ENCODE measurements around the gene C1S. TPM values are rescaled to one million over a fixed set of nuclear protein-coding genes. Genes with fewer than 3 reads are reported as not detected.
"Not testable (repeated sequence)": the region's sequence is repeated elsewhere in the genome, so short reads cannot be mapped to it uniquely, and the experiment has no call there.

Gene C1S
- 2.0 TPM for polyA plus RNA-seq (2013)

GRCh38 chr12:7060353-7060954 lies at the start of gene C1S:
C1S (plus strand) TSS chr12:7060718; CDS start chr12:7061913, 1,195 bp downstream.
- H3K27ac ChIP-seq (ENCODE audit: insufficient read depth in 1 of 2, low read depth in 1 of 2, low read length in 2 of 2, poor library complexity in 1 of 2, severe bottlenecking in 2 of 2): no peak within 1 kb of the TSS
- 66% methylated on average over 8 of the region's 10 CpGs for WGBS (ENCODE audit: insufficient coverage)
- H3K4me3 ChIP-seq (ENCODE audit: control insufficient read depth in 1 of 7, extremely low read depth in 1 of 7, insufficient read depth in 4 of 7, low read depth in 2 of 7, low read length in 6 of 7): no peak within 1 kb of the TSS
- H3K36me3 ChIP-seq (ENCODE audit: control insufficient read depth in 4 of 4, insufficient read depth in 4 of 4, low read length in 3 of 4): no peaks in the 10 kb centered on the region
- peak in 2 of 3 donors; percentile 34 to 43 for DNase-seq
- peaks cover 0 to 2% (median 0%) of the 10 kb centered on the region in 5 experiments for H3K9me3 ChIP-seq (ENCODE audit: control extremely low read depth in 1 of 5, control insufficient read depth in 4 of 5, insufficient read depth in 2 of 5, low read depth in 1 of 5, low read length in 4 of 5)
- ChIA-PET CTCF (interaction anchor here (0.9 to 6.3 kb wide), 9 partner anchors 7 to 52 kb away, joined by 3 to 47 read pairs (median 4); no protein-coding TSS in a partner anchor), POLR2A (no interaction called here)
- no peaks in the 10 kb centered on the region for H3K27me3 ChIP-seq (replicated peaks in 2 of 5; ENCODE audit: control insufficient read depth in 4 of 5, insufficient read depth in 5 of 5, low read length in 4 of 5)
- peaks cover 0 to 20% (median 6%) of the 10 kb centered on the region in 4 experiments for H3K4me1 ChIP-seq (ENCODE audit: control extremely low read depth in 1 of 4, control insufficient read depth in 4 of 4, insufficient read depth in 4 of 4, low read length in 3 of 4)

GRCh38 chr12:7011398-7011797 lies 49.1 kb upstream of the C1S start:
- WGBS (ENCODE audit: insufficient coverage): 100% methylated on average over 1 of the region's 4 CpGs
- H3K9me3 ChIP-seq (ENCODE audit: control extremely low read depth in 1 of 5, control insufficient read depth in 4 of 5, insufficient read depth in 2 of 5, low read depth in 1 of 5, low read length in 4 of 5); H3K4me3 ChIP-seq (ENCODE audit: control insufficient read depth in 1 of 7, extremely low read depth in 1 of 7, insufficient read depth in 4 of 7, low read depth in 2 of 7, low read length in 6 of 7); H3K27ac ChIP-seq (ENCODE audit: insufficient read depth in 1 of 2, low read depth in 1 of 2, low read length in 2 of 2, poor library complexity in 1 of 2, severe bottlenecking in 2 of 2); DNase-seq; H3K27me3 ChIP-seq (replicated peaks in 2 of 5; ENCODE audit: control insufficient read depth in 4 of 5, insufficient read depth in 5 of 5, low read length in 4 of 5); POLR2A ChIA-PET: not testable (repeated sequence)
- CTCF ChIA-PET: interaction anchor here (1.0 to 1.9 kb wide), 3 partner anchors 31 to 82 kb away, joined by 3 to 6 read pairs (median 5); no protein-coding TSS in a partner anchor
- peaks cover 6 to 11% (median 9%) of the 10 kb centered on the region in 4 experiments for H3K4me1 ChIP-seq (ENCODE audit: control extremely low read depth in 1 of 4, control insufficient read depth in 4 of 4, insufficient read depth in 4 of 4, low read length in 3 of 4)
- peaks cover 2 to 26% (median 21%) of the 10 kb centered on the region in 4 experiments for H3K36me3 ChIP-seq (ENCODE audit: control insufficient read depth in 4 of 4, insufficient read depth in 4 of 4, low read length in 3 of 4)

DNA sequence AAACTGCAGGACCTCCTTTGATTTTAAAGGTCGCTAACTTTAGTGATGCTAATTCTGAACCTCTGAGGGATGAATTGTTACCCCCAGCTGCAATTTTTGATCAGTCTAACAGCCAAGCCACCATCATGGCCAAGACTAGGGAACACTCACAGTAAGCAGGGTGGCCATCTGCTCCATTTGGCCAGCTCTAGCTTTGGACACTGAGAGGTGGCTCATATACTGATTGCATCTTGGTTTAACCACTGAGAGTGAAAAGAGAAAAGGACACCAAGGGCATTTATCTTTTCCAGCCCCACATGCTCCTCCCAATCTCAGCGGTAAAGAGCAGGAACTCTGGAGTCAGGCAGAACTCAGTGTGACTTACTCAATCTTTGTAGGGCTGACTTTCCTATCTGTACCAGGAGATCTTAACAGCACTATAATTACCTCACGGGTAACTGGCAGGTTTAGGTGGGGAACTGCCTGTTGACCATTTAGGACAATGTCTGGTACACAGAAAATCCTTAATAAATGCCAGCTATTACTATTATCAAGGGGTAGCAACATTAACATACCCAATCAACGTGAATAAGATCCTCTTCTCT lies 48.4 kb upstream of the C1S start:
- H3K4me3 ChIP-seq (ENCODE audit: control insufficient read depth in 1 of 7, extremely low read depth in 1 of 7, insufficient read depth in 4 of 7, low read depth in 2 of 7, low read length in 6 of 7): no peak overlapping the region
- peaks cover 11 to 18% (median 15%) of the 10 kb centered on the region in 4 experiments for H3K4me1 ChIP-seq (ENCODE audit: control extremely low read depth in 1 of 4, control insufficient read depth in 4 of 4, insufficient read depth in 4 of 4, low read length in 3 of 4)
- no peaks in the 10 kb centered on the region for H3K9me3 ChIP-seq (ENCODE audit: control extremely low read depth in 1 of 5, control insufficient read depth in 4 of 5, insufficient read depth in 2 of 5, low read depth in 1 of 5, low read length in 4 of 5)
- no peak overlapping the region for H3K27ac ChIP-seq (ENCODE audit: insufficient read depth in 1 of 2, low read depth in 1 of 2, low read length in 2 of 2, poor library complexity in 1 of 2, severe bottlenecking in 2 of 2)
- peaks cover 2 to 26% (median 19%) of the 10 kb centered on the region in 4 experiments for H3K36me3 ChIP-seq (ENCODE audit: control insufficient read depth in 4 of 4, insufficient read depth in 4 of 4, low read length in 3 of 4)
- DNase-seq: no peak
- CTCF ChIA-PET: interaction anchor here (1.0 to 2.7 kb wide), 6 partner anchors 10 to 81 kb away, joined by 3 to 9 read pairs (median 4); no protein-coding TSS in a partner anchor
- H3K27me3 ChIP-seq (replicated peaks in 2 of 5; ENCODE audit: control insufficient read depth in 4 of 5, insufficient read depth in 5 of 5, low read length in 4 of 5): no peaks in the 10 kb centered on the region
- 100% methylated on average over 4 of the region's 4 CpGs for WGBS (ENCODE audit: insufficient coverage)
- POLR2A ChIA-PET: interaction anchor here (0.6 kb wide), 1 partner anchor 28 kb away, joined by 5 read pairs; no protein-coding TSS in a partner anchor

DNA sequence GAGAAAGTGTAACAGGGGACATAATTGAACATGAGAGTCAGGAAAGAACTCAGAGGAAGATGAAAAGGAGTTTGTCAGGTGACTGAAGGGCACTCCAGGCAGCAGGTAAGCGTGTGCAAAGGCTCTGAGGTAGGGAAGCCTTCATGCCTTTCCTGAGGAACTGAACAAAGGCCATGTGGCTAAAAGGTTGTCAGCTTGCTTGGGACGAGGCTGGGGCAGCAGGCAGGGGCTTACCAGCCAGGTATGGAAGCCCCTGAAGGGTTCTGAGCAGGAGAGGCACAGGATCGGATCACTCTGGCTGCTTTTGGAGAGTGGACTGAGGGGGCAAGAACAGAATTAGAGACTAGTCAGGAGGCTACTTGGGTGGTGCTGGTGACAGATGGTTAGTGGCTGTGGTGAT lies 47.4 kb upstream of the C1S start:
- no peak for DNase-seq
- WGBS (ENCODE audit: insufficient coverage): 100% methylated on average over 3 of the region's 3 CpGs
- Histone ChIP-seq H3K27ac (ENCODE audit: insufficient read depth in 1 of 2, low read depth in 1 of 2, low read length in 2 of 2, poor library complexity in 1 of 2, severe bottlenecking in 2 of 2) (no peak overlapping the region), H3K27me3 (replicated peaks in 2 of 5; ENCODE audit: control insufficient read depth in 4 of 5, insufficient read depth in 5 of 5, low read length in 4 of 5) (no peaks in the 10 kb centered on the region), H3K4me1 (ENCODE audit: control extremely low read depth in 1 of 4, control insufficient read depth in 4 of 4, insufficient read depth in 4 of 4, low read length in 3 of 4) (peaks cover 14 to 21% (median 18%) of the 10 kb centered on the region in 4 experiments), H3K36me3 (ENCODE audit: control insufficient read depth in 4 of 4, insufficient read depth in 4 of 4, low read length in 3 of 4) (peaks cover 2 to 26% (median 19%) of the 10 kb centered on the region in 4 experiments), H3K4me3 (ENCODE audit: control insufficient read depth in 1 of 7, extremely low read depth in 1 of 7, insufficient read depth in 4 of 7, low read depth in 2 of 7, low read length in 6 of 7) (no peak overlapping the region), H3K9me3 (ENCODE audit: control extremely low read depth in 1 of 5, control insufficient read depth in 4 of 5, insufficient read depth in 2 of 5, low read depth in 1 of 5, low read length in 4 of 5) (no peaks in the 10 kb centered on the region)
- ChIA-PET POLR2A (interaction anchor here (0.6 kb wide), 1 partner anchor 29 kb away, joined by 5 read pairs; no protein-coding TSS in a partner anchor), CTCF (interaction anchor here (1.0 to 2.7 kb wide), 6 partner anchors 11 to 81 kb away, joined by 3 to 9 read pairs (median 4); no protein-coding TSS in a partner anchor)

DNA sequence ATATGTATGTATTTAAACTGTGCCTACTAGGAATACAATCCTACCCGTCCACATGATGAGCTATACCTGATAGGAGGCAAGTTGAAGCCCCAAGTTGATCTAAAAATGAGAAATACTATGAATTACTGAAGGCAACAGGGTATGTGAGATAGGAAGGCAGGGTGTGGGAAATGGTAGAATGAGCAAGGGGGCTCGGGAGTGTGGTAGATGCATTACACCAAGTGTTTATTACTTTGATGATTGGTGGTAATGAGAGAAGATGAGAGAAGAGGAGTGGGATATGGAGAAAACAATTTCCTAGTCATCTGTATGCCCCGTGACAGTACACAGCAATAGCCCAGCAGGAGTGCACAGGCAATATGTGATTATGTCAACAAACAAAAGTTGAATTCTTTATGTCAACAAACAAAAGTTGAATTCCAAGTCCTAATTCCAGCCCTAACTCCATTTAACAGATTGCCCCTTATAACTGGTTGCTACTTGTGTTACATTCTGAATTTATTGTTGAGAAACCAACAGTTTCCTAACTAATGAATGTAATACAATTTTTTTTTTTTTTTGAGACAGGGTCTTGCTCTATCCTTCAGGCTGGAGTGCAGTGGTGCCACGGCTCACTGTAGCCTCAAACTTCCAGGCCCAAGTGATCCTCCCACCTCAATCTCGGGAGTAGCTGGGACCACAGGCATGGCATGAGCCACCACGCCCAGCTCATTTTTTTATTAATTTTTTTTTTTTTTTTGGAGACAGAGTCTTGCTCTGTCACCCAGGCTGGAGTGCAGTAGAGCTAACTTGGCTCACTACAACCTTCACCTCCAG lies 44.8 kb upstream of the C1S start:
- WGBS (ENCODE audit: insufficient coverage): 100% methylated on average over 2 of the region's 6 CpGs
- Histone ChIP-seq H3K9me3 (ENCODE audit: control extremely low read depth in 1 of 5, control insufficient read depth in 4 of 5, insufficient read depth in 2 of 5, low read depth in 1 of 5, low read length in 4 of 5) (no peaks in the 10 kb centered on the region), H3K36me3 (ENCODE audit: control insufficient read depth in 4 of 4, insufficient read depth in 4 of 4, low read length in 3 of 4) (peaks cover 2 to 22% (median 12%) of the 10 kb centered on the region in 4 experiments), H3K4me3 (ENCODE audit: control insufficient read depth in 1 of 7, extremely low read depth in 1 of 7, insufficient read depth in 4 of 7, low read depth in 2 of 7, low read length in 6 of 7) (no peak overlapping the region), H3K4me1 (ENCODE audit: control extremely low read depth in 1 of 4, control insufficient read depth in 4 of 4, insufficient read depth in 4 of 4, low read length in 3 of 4) (peaks cover 15 to 26% (median 21%) of the 10 kb centered on the region in 4 experiments), H3K27me3 (replicated peaks in 2 of 5; ENCODE audit: control insufficient read depth in 4 of 5, insufficient read depth in 5 of 5, low read length in 4 of 5) (no peaks in the 10 kb centered on the region), H3K27ac (ENCODE audit: insufficient read depth in 1 of 2, low read depth in 1 of 2, low read length in 2 of 2, poor library complexity in 1 of 2, severe bottlenecking in 2 of 2) (no peak overlapping the region)
- ChIA-PET POLR2A (no interaction called here), CTCF (interaction anchor here (1.1 to 2.9 kb wide), 3 partner anchors 10 to 94 kb away, joined by 3 to 14 read pairs (median 4); no protein-coding TSS in a partner anchor)
- DNase-seq: no peak

GRCh38 chr12:7016958-7017571 lies 43.5 kb upstream of the C1S start:
- ChIA-PET POLR2A (interaction anchor here (1.5 to 1.7 kb wide), 2 partner anchors 9 to 73 kb away, joined by 3 to 7 read pairs; partner anchors contain the start of genes C12orf57 and RNU7-1), CTCF (interaction anchor here (0.6 to 2.9 kb wide), 9 partner anchors 8 to 73 kb away, joined by 3 to 14 read pairs (median 3); partner anchors contain the start of genes C12orf57 and RNU7-1)
- peak overlapping the region in 1 of 2 experiments; percentile 75 for H3K27ac ChIP-seq (ENCODE audit: insufficient read depth in 1 of 2, low read depth in 1 of 2, low read length in 2 of 2, poor library complexity in 1 of 2, severe bottlenecking in 2 of 2)
- no peaks in the 10 kb centered on the region for H3K27me3 ChIP-seq (replicated peaks in 2 of 5; ENCODE audit: control insufficient read depth in 4 of 5, insufficient read depth in 5 of 5, low read length in 4 of 5)
- peaks cover 15 to 27% (median 21%) of the 10 kb centered on the region in 4 experiments for H3K4me1 ChIP-seq (ENCODE audit: control extremely low read depth in 1 of 4, control insufficient read depth in 4 of 4, insufficient read depth in 4 of 4, low read length in 3 of 4)
- H3K4me3 ChIP-seq (ENCODE audit: control insufficient read depth in 1 of 7, extremely low read depth in 1 of 7, insufficient read depth in 4 of 7, low read depth in 2 of 7, low read length in 6 of 7): peak overlapping the region in 6 of 7 experiments; percentile 81 to 96 (median 88)
- WGBS (ENCODE audit: insufficient coverage): 0% methylated on average over 1 of the region's 6 CpGs
- DNase-seq: peak in 2 of 3 donors; percentile 13 to 22
- peaks cover 2 to 19% (median 12%) of the 10 kb centered on the region in 4 experiments for H3K36me3 ChIP-seq (ENCODE audit: control insufficient read depth in 4 of 4, insufficient read depth in 4 of 4, low read length in 3 of 4)
- H3K9me3 ChIP-seq (ENCODE audit: control extremely low read depth in 1 of 5, control insufficient read depth in 4 of 5, insufficient read depth in 2 of 5, low read depth in 1 of 5, low read length in 4 of 5): no peaks in the 10 kb centered on the region

All from common myeloid progenitor, CD34-positive (primary cell).